ENCODE measurements around the gene TNFSF10.

The TNFSF10 gene

GRCh38 chr3:172551874-172552273 is 28.6 kb upstream of the TNFSF10 start:
- Mint-ChIP-seq H3K4me3 (no peak overlapping the region), H3K9me3 (no peaks in the 10 kb centered on the region), H3K27ac (no peak overlapping the region), H3K36me3 (no peaks in the 10 kb centered on the region), H3K4me1 (no peaks in the 10 kb centered on the region), H3K27me3 (no peaks in the 10 kb centered on the region)
- no peak for ATAC-seq

GRCh38 chr3:172550347-172550943 is 27.2 kb upstream of the TNFSF10 start:
- H3K27ac Mint-ChIP-seq: no peak overlapping the region
- no peaks in the 10 kb centered on the region for H3K27me3 Mint-ChIP-seq
- no peak overlapping the region for H3K4me3 Mint-ChIP-seq
- H3K36me3 Mint-ChIP-seq: no peaks in the 10 kb centered on the region
- H3K4me1 Mint-ChIP-seq: peaks cover 7% of the 10 kb centered on the region
- H3K9me3 Mint-ChIP-seq: no peaks in the 10 kb centered on the region
- peak; percentile 64 for ATAC-seq

DNA sequence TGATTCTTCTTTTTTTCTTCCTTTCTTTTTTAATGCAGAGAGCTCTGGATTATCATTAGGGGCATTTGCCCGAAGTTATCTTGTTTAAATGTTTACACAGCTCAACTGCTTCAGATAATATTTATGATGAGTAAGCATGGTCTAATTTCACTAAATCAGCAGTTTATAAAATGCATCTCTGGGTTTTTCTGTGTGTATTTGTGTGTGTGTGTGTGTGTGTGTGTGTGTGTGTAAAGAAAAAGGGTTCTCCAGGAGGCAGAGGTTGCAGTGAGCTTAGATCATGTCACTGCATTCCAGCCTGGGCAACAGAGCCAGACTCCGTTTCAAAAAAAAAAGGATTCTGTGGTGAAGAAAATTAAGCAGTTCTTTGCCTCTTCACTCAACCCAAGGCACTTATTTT is 25.9 kb upstream of the TNFSF10 start:
- H3K4me3 Mint-ChIP-seq: no peak overlapping the region
- H3K9me3 Mint-ChIP-seq: no peaks in the 10 kb centered on the region
- ATAC-seq: no peak
- H3K4me1 Mint-ChIP-seq: peaks cover 7% of the 10 kb centered on the region
- no peaks in the 10 kb centered on the region for H3K27me3 Mint-ChIP-seq
- H3K27ac Mint-ChIP-seq: no peak overlapping the region
- H3K36me3 Mint-ChIP-seq: no peaks in the 10 kb centered on the region

DNA sequence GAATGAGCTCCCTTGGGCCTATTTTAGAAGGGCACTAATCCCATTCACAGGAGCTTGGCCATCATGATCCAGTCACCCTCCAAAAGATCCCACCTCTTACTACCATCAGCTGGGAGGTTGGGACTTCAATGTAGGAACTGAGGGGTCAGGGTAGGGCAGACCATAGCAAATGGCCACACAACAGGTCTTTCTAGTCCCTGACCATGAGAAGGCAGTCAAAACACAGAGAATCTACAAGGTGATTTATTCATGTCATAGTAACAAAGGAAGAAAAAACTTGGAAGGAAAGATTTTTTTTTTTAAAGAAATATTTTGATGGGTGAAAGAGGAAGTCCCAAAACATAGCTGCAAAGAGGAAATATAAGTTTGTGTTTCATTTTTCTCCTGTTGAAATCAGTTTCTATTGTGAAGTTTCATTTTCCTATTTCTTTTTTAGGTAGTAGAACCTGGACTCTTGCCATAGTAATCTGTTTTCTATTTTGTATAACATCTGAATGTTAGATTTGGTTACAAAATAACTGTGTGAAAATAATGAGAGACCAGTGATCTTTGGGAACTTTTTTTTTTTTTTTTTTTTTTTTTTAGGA is 23.5 kb upstream of the TNFSF10 start:
- H3K4me3 Mint-ChIP-seq: no peak overlapping the region
- no peaks in the 10 kb centered on the region for H3K36me3 Mint-ChIP-seq
- no peak for ATAC-seq
- H3K27me3 Mint-ChIP-seq: no peaks in the 10 kb centered on the region
- H3K4me1 Mint-ChIP-seq: peaks cover 7% of the 10 kb centered on the region
- H3K27ac Mint-ChIP-seq: peak overlapping the region; percentile 48
- H3K9me3 Mint-ChIP-seq: no peaks in the 10 kb centered on the region

DNA sequence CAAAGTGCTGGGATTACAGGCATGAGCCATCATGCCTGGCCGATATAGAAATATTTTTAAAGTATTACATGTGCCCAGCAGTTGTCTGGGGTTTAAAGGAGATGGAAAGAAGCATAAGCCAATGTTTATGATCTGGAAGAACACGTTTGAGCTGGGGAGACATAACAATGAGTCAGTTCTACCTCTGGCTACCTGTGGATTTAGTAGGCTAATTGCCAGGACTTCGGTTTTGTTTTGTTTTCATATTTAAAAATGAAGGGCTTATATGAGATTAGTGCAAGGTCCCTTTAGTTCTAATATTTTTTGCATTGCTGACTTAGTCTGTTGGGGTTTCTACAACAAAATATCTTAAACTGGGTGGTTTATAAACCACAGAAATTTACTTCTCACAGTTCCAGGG is 22.9 kb upstream of the TNFSF10 start:
- ATAC-seq: no peak
- H3K27ac Mint-ChIP-seq: peak overlapping the region; percentile 48
- peaks cover 7% of the 10 kb centered on the region for H3K4me1 Mint-ChIP-seq

DNA sequence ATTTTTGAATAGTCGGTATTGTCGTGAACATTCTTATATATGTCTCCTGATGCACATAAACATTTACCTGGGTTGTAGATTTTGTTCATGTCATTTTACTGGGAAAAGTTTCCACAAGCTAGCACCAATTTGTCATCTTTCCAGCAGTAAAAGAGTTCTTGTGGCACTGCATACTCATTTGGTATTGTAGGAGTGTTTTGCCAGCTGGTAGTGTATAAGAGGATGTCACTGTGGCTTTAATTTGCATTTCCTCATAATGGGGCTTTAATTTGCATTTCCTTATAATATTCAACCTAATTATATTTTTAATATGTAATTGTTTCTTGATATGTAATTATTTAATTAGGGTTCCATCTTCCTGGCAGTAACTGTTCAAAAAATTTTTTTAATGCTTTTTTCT is 21.2 kb upstream of the TNFSF10 start:
- Mint-ChIP-seq H3K27me3 (no peaks in the 10 kb centered on the region), H3K36me3 (no peaks in the 10 kb centered on the region), H3K27ac (no peak overlapping the region), H3K4me3 (no peak overlapping the region), H3K9me3 (no peaks in the 10 kb centered on the region), H3K4me1 (peaks cover 7% of the 10 kb centered on the region)
- no peak for ATAC-seq

More for the DNA sequence above, 22.9 kb upstream of the TNFSF10 start:
- no peaks in the 10 kb centered on the region for H3K36me3 Mint-ChIP-seq
- no peak overlapping the region for H3K4me3 Mint-ChIP-seq
- H3K9me3 Mint-ChIP-seq: no peaks in the 10 kb centered on the region
- H3K27me3 Mint-ChIP-seq: no peaks in the 10 kb centered on the region

DNA sequence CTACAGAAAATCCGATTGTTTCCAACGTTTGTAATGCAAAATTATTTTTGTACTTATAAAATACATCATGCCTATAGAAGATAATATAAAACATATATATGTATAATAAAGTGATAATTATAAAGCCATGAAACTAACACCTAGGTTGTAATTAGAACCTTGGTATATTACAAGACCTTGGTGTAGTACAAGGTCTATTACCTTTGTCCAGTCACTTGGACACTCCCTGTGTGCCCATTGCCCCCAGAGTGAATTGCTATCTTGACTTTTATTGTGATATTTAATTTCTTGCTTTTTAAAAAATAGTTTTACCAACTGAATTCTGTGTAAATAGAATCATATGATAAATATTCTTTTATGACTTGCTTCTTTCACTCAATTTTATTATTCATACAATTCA is 20.7 kb upstream of the TNFSF10 start:
- no peak overlapping the region for H3K4me3 Mint-ChIP-seq

GRCh38 chr3:172543419-172543818 is 20.2 kb upstream of the TNFSF10 start:
- H3K4me1 Mint-ChIP-seq: peaks cover 7% of the 10 kb centered on the region
- H3K27ac Mint-ChIP-seq: no peak overlapping the region
- H3K36me3 Mint-ChIP-seq: no peaks in the 10 kb centered on the region
- no peak for ATAC-seq
- H3K4me3 Mint-ChIP-seq: no peak overlapping the region
- no peaks in the 10 kb centered on the region for H3K27me3 Mint-ChIP-seq
- H3K9me3 Mint-ChIP-seq: no peaks in the 10 kb centered on the region

More for the DNA sequence above, 20.7 kb upstream of the TNFSF10 start:
- ATAC-seq: no peak
- H3K4me1 Mint-ChIP-seq: peaks cover 7% of the 10 kb centered on the region
- no peaks in the 10 kb centered on the region for H3K9me3 Mint-ChIP-seq
- no peaks in the 10 kb centered on the region for H3K36me3 Mint-ChIP-seq
- H3K27ac Mint-ChIP-seq: no peak overlapping the region
- no peaks in the 10 kb centered on the region for H3K27me3 Mint-ChIP-seq

- Mint-ChIP-seq H3K9me3 (no peaks in the 10 kb centered on the region), H3K36me3 (no peaks in the 10 kb centered on the region), H3K27me3 (no peaks in the 10 kb centered on the region), H3K27ac (no peak overlapping the region), H3K4me3 (no peak overlapping the region), H3K4me1 (peaks cover 7% of the 10 kb centered on the region)
- ATAC-seq: no peak
Measured at GRCh38 chr3:172542999-172543398, 19.8 kb upstream of the TNFSF10 start.

- H3K27me3 Mint-ChIP-seq: no peaks in the 10 kb centered on the region
- H3K27ac Mint-ChIP-seq: no peak overlapping the region
- no peaks in the 10 kb centered on the region for H3K36me3 Mint-ChIP-seq
- peaks cover 9% of the 10 kb centered on the region for H3K4me1 Mint-ChIP-seq
- no peaks in the 10 kb centered on the region for H3K9me3 Mint-ChIP-seq
- ATAC-seq: no peak
- no peak overlapping the region for H3K4me3 Mint-ChIP-seq
Measured at GRCh38 chr3:172541945-172542488, 18.8 kb upstream of the TNFSF10 start.

DNA sequence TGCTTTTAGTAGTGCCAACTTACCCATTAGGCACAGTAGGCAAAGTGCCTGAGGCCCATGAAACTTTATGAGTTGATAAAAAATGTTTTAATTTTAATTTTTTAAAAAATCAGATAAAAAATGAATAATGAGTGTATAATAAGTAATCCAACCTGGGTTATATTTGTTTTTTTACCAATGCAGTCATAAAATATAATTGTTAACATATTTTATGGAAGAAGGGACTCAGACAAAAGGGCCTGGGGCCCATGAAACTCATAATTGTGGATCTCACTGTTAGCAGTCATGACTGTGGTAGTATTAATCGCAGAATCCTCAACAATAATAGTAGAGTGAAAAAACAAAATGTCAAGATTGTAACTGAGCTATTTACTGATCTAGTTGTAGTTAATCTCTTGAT is 16.8 kb upstream of the TNFSF10 start:
- Mint-ChIP-seq H3K27ac (no peak overlapping the region), H3K36me3 (no peaks in the 10 kb centered on the region), H3K9me3 (peaks cover 2% of the 10 kb centered on the region), H3K4me1 (peaks cover 13% of the 10 kb centered on the region), H3K27me3 (no peaks in the 10 kb centered on the region), H3K4me3 (no peak overlapping the region)
- ATAC-seq: no peak

DNA sequence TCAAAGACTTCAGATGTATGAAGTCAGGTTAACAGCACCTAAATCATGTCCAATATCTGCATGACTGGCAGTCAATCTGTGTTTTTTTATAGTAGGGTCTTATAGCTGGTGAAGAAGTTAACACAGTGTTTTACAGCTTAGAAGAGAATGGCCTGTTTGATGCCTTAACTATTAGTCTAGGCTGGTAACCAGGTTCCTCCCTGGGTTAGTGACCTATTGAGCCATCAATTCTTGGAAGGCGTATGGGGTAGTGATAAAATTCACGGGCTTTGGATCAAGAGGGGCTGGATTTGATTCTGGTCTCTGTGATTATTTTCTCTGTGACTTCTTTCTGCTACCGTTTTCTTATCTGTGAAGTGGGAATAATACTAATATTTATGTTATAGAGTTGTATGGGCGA is 16.0 kb upstream of the TNFSF10 start:
- peaks cover 13% of the 10 kb centered on the region for H3K4me1 Mint-ChIP-seq
- peaks cover 2% of the 10 kb centered on the region for H3K9me3 Mint-ChIP-seq
- ATAC-seq: no peak
- H3K27me3 Mint-ChIP-seq: no peaks in the 10 kb centered on the region
- no peak overlapping the region for H3K4me3 Mint-ChIP-seq
- no peaks in the 10 kb centered on the region for H3K36me3 Mint-ChIP-seq
- H3K27ac Mint-ChIP-seq: no peak overlapping the region

DNA sequence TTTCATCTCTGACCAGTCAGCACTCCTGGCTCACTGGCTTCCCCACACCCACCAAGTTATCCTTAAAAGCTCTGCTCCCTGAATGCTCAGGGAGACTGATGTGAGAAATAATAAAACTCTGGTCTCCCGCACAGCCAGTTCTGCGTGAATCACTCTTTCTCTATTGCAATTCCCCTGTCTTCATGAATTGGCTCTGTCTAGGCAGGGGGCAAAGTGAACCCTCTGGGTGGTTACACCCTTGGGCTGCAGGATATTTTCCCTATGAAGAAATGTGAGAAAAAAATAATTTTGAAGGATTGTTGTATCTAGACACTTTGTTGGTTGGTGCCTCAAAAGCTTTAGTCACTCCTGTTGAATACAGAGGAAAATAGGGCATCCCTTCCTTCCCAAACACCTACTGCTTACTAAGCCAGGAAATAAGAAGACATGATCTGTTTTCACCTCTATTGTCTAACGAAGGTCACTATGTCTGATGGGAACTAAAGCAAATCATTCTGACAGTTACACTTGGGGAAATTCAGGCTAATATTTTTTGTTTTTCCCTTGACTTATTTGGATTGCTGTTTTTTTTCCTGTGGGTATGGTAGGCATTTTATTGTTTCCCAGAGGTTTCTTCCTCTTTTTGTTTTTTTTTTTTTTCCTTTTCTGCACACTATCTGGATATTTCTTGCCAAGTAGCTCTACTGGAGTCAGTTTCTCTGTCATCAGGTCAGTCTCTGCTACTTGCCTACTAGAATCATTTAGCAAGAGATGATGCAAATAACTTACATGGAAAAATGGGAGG is 15.3 kb upstream of the TNFSF10 start:
- ATAC-seq: no peak
- Mint-ChIP-seq H3K27ac (no peak overlapping the region), H3K27me3 (no peaks in the 10 kb centered on the region), H3K4me3 (no peak overlapping the region), H3K4me1 (peaks cover 13% of the 10 kb centered on the region), H3K9me3 (peaks cover 2% of the 10 kb centered on the region), H3K36me3 (no peaks in the 10 kb centered on the region)

DNA sequence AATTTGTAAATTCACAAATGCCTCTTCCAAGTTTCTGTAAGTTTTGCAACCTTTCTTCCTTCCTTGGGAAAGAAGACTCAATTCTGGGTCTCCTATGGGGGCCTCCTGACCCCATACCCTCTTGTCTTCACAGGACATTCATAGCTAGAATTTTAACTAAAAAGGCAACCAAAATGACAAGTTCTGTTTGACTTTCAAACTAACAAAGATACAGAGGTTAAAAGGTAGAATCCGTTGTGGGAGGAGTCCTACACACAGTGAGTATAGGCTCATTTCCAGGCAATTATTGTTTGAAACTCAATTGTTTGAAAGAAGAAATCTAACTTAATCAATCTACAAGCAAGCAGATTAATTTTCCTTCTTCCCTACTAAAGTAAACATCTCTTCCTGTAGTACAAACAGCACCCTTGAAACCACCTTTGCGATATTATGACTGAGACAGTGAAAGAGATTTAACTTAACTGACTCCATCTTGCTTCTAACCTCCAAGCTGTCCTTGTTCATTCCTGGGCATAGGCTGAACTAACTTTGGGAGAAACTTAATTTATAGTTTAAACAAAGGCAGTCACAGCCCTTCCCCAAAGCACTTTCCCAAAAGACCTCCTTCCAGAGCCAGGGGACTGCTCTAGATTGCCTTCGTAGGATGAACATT is 14.4 kb upstream of the TNFSF10 start:
- ATAC-seq: no peak
- H3K4me3 Mint-ChIP-seq: no peak overlapping the region

GRCh38 chr3:172536993-172537419 is 13.8 kb upstream of the TNFSF10 start:
- Mint-ChIP-seq H3K27ac (peak overlapping the region; percentile 2), H3K4me1 (peaks cover 13% of the 10 kb centered on the region), H3K36me3 (no peaks in the 10 kb centered on the region), H3K4me3 (no peak overlapping the region), H3K9me3 (peaks cover 2% of the 10 kb centered on the region), H3K27me3 (no peaks in the 10 kb centered on the region)
- ATAC-seq: no peak

More for the DNA sequence above, 14.4 kb upstream of the TNFSF10 start:
- no peaks in the 10 kb centered on the region for H3K36me3 Mint-ChIP-seq
- H3K27me3 Mint-ChIP-seq: no peaks in the 10 kb centered on the region
- peaks cover 13% of the 10 kb centered on the region for H3K4me1 Mint-ChIP-seq
- peak overlapping the region; percentile 2 for H3K27ac Mint-ChIP-seq
- H3K9me3 Mint-ChIP-seq: peaks cover 2% of the 10 kb centered on the region

Measured in stimulated activated memory B cell treated with anti-CD40 and anti-IgM and Interleukin-4, amounts not matched to agents 10 μg/mL and 1 μg/mL and 100 μg/mL, for 72 hours (primary cell).